HG03457 (cell line): ENCODE measurements around the gene A2ML1.
"Not testable (repeated sequence)": the region's sequence is repeated elsewhere in the genome, so short reads cannot be mapped to it uniquely, and the experiment has no call there.

Experiments used
- ATAC-seq: cut with Tn5 transposase; IDR thresholded peaks from one replicate; pipeline ENCODE4 v1.9.1; 2021; ENCODE audit warnings: moderate number of reproducible peaks; ENCODE audit not compliant: unreplicated experiment

A2ML1 gene

DNA sequence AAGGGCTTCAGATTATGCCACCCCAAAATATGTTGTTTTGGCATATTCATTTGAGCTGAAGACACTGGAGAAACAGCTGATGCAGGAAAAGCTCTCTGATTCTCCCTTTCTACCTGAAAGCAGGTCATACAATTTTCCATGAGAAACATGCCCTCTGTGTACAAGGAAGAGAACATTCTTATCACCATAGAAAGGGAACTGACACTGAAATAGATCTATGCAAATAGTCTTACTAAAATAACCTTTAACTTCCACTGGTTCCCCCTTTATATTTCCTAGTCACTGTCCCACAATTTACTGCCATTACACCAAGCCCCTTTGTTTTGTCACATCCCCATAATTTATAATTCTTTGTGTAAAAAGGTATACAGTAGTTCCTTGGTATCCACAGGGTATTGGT is 82.2 kb downstream of the A2ML1 start:
- ATAC-seq: no peak

- no peak for ATAC-seq
These were observed 83.1 kb downstream of the A2ML1 start for GRCh38 chr12:8905546-8905945.

DNA sequence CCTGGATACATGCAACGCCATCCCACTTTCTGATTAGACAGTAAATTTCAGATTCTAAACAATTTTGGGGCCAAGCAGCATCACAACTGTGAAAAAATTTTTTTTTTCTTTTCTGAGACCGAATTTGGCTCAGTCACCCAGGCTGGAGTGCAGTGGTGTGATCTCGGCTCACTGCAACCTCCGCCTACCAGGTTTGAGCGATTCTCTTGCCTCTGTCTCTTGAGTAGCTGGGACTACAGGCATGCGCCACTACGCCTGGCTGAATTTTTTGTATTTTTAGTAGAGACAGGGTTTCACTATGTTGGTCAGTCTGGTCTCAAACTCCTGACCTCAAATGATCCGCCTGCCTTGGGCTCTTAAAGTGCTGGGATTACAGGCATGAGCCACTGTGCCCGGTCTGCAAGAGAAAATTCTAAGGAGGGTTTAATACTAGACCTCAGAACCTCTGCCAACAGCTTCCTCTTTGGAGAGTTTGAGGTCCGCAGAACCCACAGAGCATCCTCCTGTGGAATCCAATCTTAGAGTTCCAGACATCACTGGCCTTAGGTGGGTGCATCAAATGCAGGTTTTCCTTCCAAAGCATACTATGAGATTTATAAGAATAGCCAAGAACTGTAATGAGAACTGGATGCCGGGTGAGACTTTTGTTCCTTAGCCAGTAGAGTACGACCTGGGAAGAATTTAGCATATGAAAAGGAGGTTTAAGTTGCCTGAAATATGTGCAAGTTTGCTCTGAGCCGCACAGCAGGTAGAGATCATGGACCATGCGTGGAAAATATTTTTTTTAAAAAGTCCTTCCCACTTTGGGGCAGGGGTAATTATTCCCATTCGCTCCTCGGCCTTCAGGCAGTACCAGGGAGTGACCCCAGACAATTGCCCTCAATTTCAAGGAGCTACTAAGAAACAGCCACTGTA is 84.1 kb downstream of the A2ML1 start:
- no peak for ATAC-seq

GRCh38 chr12:8907513-8907912 is 85.1 kb downstream of the A2ML1 start:
- ATAC-seq: no peak

DNA sequence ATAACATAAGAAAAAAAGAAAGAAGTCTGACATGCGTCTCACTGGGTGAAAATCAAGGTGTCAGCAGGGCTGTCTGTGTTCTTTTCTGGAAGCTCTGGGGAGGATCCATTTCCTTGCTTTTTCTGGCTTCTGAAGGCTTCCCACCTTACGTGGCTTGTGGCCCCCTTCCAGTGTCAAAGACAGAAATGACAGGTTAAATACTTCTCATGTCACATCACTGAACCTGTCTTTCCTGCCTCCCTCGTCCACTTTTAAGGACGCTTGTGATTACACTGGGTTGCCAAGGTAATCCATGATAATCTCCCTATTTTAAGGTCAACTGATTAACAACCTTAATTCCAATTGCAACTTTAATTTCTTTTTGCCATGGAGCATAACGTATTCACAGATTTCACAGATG is 87.3 kb downstream of the A2ML1 start:
- no peak for ATAC-seq

DNA sequence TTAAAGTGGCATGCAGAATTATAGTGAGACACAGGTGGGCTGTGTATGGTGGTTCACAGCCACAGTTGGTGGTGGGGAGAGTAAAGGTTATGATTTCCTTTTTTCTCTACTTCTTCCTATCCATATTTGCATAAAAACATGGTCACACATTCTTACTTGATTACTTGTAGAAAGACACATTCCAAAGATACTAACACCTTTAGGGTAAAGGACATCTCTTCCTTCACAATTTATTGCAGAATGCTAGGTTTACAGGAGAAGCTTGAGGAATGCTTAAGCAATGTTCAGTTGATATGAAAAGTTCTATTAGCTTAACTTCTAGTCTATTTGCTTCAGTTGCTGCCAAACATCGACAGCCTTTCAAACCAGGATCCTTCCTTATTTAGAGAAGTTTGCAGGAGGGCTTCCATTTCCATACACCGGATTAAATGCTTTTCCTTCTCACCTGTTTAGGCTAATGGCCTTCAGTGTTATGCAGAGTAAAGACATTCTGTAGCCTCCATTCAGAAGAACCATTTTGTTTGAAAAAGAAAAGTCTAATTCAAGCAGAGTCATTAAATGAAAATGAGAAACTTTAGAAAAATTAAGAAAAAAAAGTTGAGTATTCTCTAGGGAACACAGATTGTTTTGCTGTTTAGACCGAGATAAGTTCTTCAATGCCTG is 89.3 kb downstream of the A2ML1 start:
- no peak for ATAC-seq

DNA sequence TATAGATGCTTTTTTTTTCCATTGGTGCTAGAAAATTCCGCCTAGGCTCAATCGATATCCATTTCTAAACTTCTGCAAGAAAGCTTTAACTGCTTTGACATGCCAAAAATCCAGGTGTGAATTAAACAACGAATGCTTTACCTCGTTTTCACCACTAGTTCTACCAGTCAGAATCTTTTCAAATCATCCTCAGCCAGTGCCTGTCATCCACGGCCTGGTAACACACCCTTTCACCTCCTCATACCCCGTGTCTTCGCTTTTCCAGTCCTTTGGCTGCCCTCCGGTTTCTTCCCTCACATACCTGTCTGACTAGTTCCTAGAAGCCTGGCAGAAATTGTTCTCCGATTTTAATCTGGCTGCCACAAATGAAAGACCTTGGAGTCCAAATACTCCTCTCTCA is 90.5 kb downstream of the A2ML1 start:
- ATAC-seq: no peak

DNA sequence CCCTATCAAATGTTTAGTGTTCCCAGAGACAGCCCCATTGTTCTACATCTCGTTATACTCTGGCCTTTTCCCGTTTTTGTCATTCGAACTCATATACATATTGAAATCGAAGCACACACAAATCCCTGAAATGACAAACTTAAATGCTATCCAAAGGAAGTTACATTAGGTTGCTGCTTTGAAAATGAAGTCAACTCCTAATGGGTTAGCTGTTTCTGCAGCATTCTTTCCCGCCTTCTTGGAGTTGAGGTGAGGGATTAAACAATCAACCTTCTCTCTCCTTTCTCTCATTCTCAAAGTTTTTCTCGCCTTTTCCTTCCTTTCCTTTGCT is 91.2 kb downstream of the A2ML1 start:
- ATAC-seq: no peak

DNA sequence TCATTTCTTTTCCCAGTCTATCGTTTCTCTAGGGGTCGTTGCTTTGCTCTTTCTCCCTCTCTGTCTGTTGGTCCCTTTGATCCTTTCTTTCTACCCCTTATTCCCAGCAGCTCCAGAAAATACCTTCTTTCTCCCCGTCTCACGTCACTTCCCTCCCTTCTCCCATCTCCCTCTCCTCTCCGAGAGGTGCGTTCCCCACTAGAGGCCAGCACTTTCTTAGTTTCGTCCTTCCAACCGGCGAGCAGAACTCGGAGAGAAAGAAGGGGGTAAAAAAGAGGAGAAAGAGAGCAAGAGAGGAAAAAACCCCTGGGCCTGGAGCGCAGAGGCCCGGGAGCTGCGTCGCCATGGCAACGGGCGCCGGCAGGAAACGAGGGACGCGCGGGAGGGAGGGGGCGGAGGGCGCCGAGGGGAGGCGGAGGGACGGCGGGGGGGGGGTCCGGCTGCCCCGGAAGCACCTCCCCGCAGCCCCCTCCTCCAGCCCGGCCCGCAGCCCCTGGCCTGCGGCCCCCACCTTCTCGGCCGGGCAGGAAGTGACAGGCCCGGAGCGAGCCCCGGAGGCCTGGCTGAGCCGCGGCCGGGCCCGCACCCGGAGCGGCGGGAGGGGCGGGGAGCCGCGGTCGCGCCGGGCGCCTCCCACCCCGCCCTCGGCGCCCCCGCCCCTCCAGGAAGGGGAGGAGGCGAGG is 91.8 kb downstream of the A2ML1 start, which contains the start of gene PHC1:
Gene PHC1, plus strand, starts transcription at position 477 of the 683 bp plus-strand sequence. CDS start 3,169 bp downstream, outside the sequence.
- ATAC-seq: peak; percentile 53

DNA sequence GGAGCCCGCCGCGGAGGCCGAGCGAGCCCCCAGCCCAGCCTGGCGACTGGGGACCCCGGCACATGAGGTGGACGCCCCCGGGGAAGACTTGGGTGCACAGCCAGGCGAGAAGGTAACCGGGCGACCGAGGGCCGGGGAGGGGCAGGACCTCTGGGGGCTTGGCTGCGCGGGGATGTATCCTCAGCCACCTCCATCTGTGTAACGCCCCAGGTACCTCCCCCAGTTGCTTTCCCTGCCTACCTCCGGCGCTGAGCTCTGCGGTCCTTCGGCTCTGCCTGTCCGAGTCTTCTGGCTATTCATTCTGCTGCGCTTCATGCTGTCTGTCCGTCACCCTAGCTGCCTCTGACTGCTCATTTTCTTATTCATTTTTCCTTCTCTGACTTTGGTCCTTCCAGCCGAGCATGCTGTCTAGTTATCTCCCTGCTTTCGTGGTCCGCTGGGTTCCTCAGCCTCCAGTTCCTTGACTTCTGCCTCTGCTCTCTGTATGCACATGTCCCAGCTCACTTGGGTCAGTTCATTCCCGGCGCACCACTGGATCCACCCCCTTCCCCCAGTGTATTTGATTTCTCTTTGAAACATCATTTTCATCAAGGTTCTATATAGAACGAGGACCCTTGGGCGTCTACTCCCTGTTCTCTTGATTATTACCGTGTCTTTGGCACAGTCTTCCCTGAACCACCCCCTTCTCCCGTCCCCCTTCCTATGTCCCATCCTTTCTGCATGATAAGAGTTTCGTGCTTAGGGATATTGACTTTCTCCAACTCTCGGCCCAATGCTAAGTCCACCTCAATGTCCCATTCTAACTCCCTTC is 92.5 kb downstream of the A2ML1 start:
- peak; percentile 59 for ATAC-seq

DNA sequence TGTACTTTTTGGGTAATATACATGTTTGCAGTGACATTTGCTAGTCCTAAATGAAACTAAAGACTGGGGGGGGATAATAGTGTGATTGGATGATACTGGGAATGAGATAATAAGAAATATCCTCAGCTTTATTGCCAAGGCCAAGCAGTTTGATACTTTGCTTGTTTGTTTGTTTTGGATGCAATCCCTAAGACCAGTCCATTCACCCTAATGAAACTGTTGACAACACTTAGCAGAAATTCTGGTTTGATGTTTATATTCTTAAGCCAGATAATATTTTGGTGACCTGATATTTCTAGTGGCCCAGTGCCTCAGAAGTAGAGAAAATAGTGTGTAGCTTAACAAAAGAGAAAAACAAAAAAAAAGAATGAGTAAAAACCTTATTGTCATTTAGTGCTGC is 93.7 kb downstream of the A2ML1 start:
- ATAC-seq: no peak

DNA sequence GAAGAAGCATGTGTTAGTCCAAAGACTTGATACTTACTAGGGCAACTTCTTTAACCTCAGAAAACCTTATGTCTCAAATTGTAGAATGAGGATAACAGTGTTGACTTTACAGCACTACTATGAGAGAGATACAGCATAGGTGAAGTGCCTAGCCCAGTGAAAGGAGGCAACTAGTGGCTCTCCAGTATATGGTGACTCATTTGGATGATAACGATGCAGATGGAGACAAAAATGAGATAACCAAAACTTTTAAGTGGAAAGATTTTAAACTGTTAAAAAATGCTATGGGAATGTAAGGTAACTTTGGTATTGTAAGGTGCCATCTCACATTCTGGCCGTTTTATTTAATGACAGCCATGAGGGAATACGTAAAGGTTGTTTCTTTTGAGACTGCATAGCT is 94.6 kb downstream of the A2ML1 start:
- ATAC-seq: no peak

DNA sequence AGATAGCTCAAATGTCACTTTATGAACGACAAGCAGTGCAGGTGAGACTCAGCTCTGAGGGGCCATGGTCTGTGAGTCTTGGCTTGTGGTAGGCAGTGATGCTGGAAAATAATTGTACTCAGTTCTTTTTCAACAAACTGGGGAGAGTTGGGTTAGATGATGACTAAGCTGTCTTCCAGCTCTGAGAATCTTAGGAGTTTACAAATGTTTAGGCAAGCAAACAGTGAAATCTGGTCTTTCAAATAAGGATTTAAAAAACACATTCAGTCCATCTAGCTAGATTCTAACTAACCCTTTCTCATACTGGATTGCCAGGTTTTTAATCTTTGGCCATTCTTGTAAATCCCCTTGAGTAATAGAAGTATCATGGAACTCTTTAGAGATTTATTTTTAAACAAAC is 95.3 kb downstream of the A2ML1 start:
- ATAC-seq: no peak

DNA sequence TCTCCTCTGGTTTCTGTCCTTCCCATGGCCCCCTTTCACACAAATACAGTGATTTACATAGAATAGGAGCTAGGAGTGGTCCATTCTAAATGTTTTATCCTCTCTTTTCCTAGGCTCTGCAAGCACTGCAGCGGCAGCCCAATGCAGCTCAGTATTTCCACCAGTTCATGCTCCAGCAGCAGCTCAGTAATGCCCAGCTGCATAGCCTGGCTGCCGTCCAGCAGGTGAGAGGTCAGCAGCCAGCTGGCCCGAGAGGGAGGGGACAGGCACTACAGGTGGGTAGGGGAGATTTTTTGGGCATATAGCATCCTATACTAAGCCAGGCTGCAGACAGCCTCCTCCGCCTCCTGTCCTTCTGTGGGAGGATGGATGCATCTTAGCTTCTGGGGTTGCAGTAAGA is 97.2 kb downstream of the A2ML1 start:
- ATAC-seq: not testable (repeated sequence)

GRCh38 chr12:8922544-8922943 is 100.1 kb downstream of the A2ML1 start:
- ATAC-seq: no peak
